H1 (cell line): Measurements from ENCODE around the gene ZNF70. TPM values are rescaled to one million over a fixed set of nuclear protein-coding genes. Genes with fewer than 3 reads are reported as not detected.

Experiments used
- CTCF ChIA-PET: fragments of 300-600 bp; sonication (Branson Sonifier 250); formaldehyde crosslinking; loops from one replicate; lab custom pipeline; 2021; ENCODE audit not compliant: partially characterized antibody; lab: Charles Lee
- POLR2A ChIA-PET: fragments of 300-600 bp; sonication (Branson Sonifier 250); formaldehyde crosslinking; loops from one replicate; lab custom pipeline; 2021; ENCODE audit warnings: inconsistent platforms; ENCODE audit not compliant: partially characterized antibody; lab: Charles Lee
- DNase-seq, 2 experiments: peaks; one replicate each; pipeline versions ENCODE4 v3.0.0 to v3.0.0-alpha.2; 2010 to 2022; ENCODE audit warnings: low spot score in 2 of 2, low read depth in 1 of 2, mixed read lengths in 1 of 2
- FAIRE-seq: peaks from 2 replicates; lab custom pipeline; 2011; peaks lifted over from hg19 to GRCh38; lab: Jason Lieb, UNC
- H2AFZ ChIP-seq: 2 replicates; pipeline ENCODE4 v1.8.1; 2012; ENCODE audit warnings: low read length, inconsistent platforms
- H2AK5ac ChIP-seq: 2 replicates; pipeline ENCODE4 v1.6.1; 2013; ENCODE audit warnings: low read depth, low read length
- H2BK120ac ChIP-seq: replicated peaks from 2 replicates; pipeline ENCODE3; 2013; ENCODE audit warnings: low read depth, low read length, inconsistent platforms
- H2BK12ac ChIP-seq: 2 replicates; pipeline ENCODE4 v1.6.1; 2013; ENCODE audit warnings: low read depth, low read length
- H2BK15ac ChIP-seq: 2 replicates; pipeline ENCODE4 v1.6.1; 2013; ENCODE audit warnings: low read length
- H2BK20ac ChIP-seq: 2 replicates; pipeline ENCODE4 v1.6.1; 2013; ENCODE audit warnings: low read length
- H2BK5ac ChIP-seq: 2 replicates; pipeline ENCODE4 v1.6.1; 2013; ENCODE audit warnings: low read depth, low read length
- H3K14ac ChIP-seq: 2 replicates; pipeline ENCODE4 v1.6.1; 2013; ENCODE audit warnings: inconsistent platforms; ENCODE audit not compliant: insufficient read length
- H3K18ac ChIP-seq: 2 replicates; pipeline ENCODE4 v1.6.1; 2013; ENCODE audit warnings: low read length; ENCODE audit errors: extremely low read depth
- H3K23ac ChIP-seq: 2 replicates; pipeline ENCODE4 v1.6.1; 2013; ENCODE audit warnings: inconsistent platforms; ENCODE audit not compliant: insufficient read length
- H3K23me2 ChIP-seq: 2 replicates; pipeline ENCODE4 v1.6.1; 2013; ENCODE audit warnings: low read depth, low read length
- H3K27ac ChIP-seq: 2 replicates; pipeline ENCODE4 v1.6.1; 2011; ENCODE audit warnings: low read depth, low read length, inconsistent platforms
- H3K27me3 ChIP-seq, 4 experiments: replicated peaks in 1 of 4; 1 replicate in 1 of 4; 2 replicates in 3 of 4; pipeline versions ENCODE4 v1.6.1 to v1.8.1; 2011 to 2013; ENCODE audit warnings: low read length in 3 of 4, mild to moderate bottlenecking in 3 of 4, inconsistent platforms in 2 of 4, mixed read lengths in 2 of 4, moderate library complexity in 1 of 4; ENCODE audit not compliant: control insufficient read depth in 3 of 4, insufficient read depth in 3 of 4; ENCODE audit errors: extremely low read depth in 1 of 4
- H3K36me3 ChIP-seq, 4 experiments: 2 replicates each; pipeline versions ENCODE4 v1.6.1 to v1.8.1; 2011 to 2013; ENCODE audit warnings: mild to moderate bottlenecking in 4 of 4, low read length in 3 of 4, moderate library complexity in 2 of 4, control low read depth in 1 of 4, inconsistent platforms in 1 of 4; ENCODE audit not compliant: insufficient read depth in 4 of 4, control insufficient read depth in 2 of 4
- H3K4ac ChIP-seq: replicated peaks from 2 replicates; pipeline ENCODE3; 2013; ENCODE audit warnings: low read length, low read depth, mixed read lengths, inconsistent platforms; ENCODE audit not compliant: insufficient read length
- H3K4me1 ChIP-seq, 4 experiments: replicated peaks in 1 of 4; 1 replicate in 1 of 4; 2 replicates in 3 of 4; pipeline versions ENCODE4 v1.6.1 to v1.8.1; 2011 to 2013; ENCODE audit warnings: low read length in 3 of 4, inconsistent platforms in 2 of 4, mixed read lengths in 1 of 4; ENCODE audit not compliant: insufficient read depth in 4 of 4, control insufficient read depth in 3 of 4
- H3K4me2 ChIP-seq, 2 experiments: 2 replicates each; pipeline versions ENCODE4 v1.6.1 to v1.8.1; 2011 to 2013; ENCODE audit warnings: low read depth in 2 of 2, low read length in 2 of 2, control low read depth in 1 of 2, inconsistent platforms in 1 of 2, mild to moderate bottlenecking in 1 of 2; ENCODE audit not compliant: insufficient read depth in 1 of 2
- H3K4me3 ChIP-seq, 4 experiments: fragments of 200-600, 300-600 bp in 1 of 4; sonication (generic), shearing (Covaris generic), sonication (Bioruptor Twin) in 1 of 4; 2 replicates each; pipeline versions ENCODE4 v1.5.1 to v1.8.1; 2011 to 2016; ENCODE audit warnings: low read length in 4 of 4, low read depth in 3 of 4, control low read depth in 2 of 4, inconsistent platforms in 2 of 4, mild to moderate bottlenecking in 2 of 4, mixed read lengths in 1 of 4, moderate library complexity in 1 of 4; ENCODE audit not compliant: insufficient read depth in 2 of 4; ENCODE audit errors: extremely low read depth in 1 of 4
- H3K56ac ChIP-seq: replicated peaks from 2 replicates; pipeline ENCODE3; 2013; ENCODE audit warnings: low read depth, mild to moderate bottlenecking, mixed read lengths, low read length, inconsistent platforms; ENCODE audit not compliant: insufficient read length
- H3K79me1 ChIP-seq: 2 replicates; pipeline ENCODE4 v1.6.1; 2013; ENCODE audit warnings: low read depth, low read length, control low read depth
- H3K79me2 ChIP-seq, 2 experiments: 2 replicates each; pipeline versions ENCODE4 v1.6.1 to v1.8.1; 2012 to 2013; ENCODE audit warnings: low read length in 2 of 2, mild to moderate bottlenecking in 2 of 2, inconsistent platforms in 1 of 2; ENCODE audit not compliant: insufficient read depth in 2 of 2, control insufficient read depth in 1 of 2
- H3K9ac ChIP-seq, 4 experiments: replicated peaks in 1 of 4; 1 replicate in 1 of 4; 2 replicates in 3 of 4; pipeline versions ENCODE4 v1.6.1 to v1.8.1; 2011 to 2013; ENCODE audit warnings: low read depth in 3 of 4, low read length in 3 of 4, control low read depth in 2 of 4, mild to moderate bottlenecking in 2 of 4, moderate library complexity in 2 of 4, inconsistent platforms in 1 of 4; ENCODE audit errors: extremely low read depth in 1 of 4
- H3K9me3 ChIP-seq, 2 experiments: 2 replicates each; pipeline versions ENCODE4 v1.6.1 to v1.8.1; 2012 to 2013; ENCODE audit warnings: mild to moderate bottlenecking in 2 of 2, moderate library complexity in 2 of 2, control low read depth in 1 of 2, inconsistent platforms in 1 of 2, low read depth in 1 of 2, low read length in 1 of 2, mixed read lengths in 1 of 2; ENCODE audit not compliant: insufficient read depth in 2 of 2
- H4K20me1 ChIP-seq, 2 experiments: replicated peaks in 1 of 2; 2 replicates each; pipeline versions ENCODE3 to v1.8.1; 2011 to 2013; ENCODE audit warnings: inconsistent platforms in 2 of 2, low read length in 2 of 2, mild to moderate bottlenecking in 1 of 2; ENCODE audit not compliant: insufficient read depth in 2 of 2, control insufficient read depth in 1 of 2
- H4K5ac ChIP-seq: 2 replicates; pipeline ENCODE4 v1.6.1; 2013; ENCODE audit warnings: low read length, low read depth, mixed read lengths, inconsistent platforms; ENCODE audit not compliant: insufficient read length
- H4K8ac ChIP-seq: 2 replicates; pipeline ENCODE4 v1.8.0; 2013; ENCODE audit warnings: mild to moderate bottlenecking, moderate library complexity, low read length, inconsistent platforms; ENCODE audit not compliant: insufficient read depth; ENCODE audit errors: extremely low read depth
- H4K91ac ChIP-seq: replicated peaks from 2 replicates; pipeline ENCODE3; 2013; ENCODE audit warnings: low read length, mixed read lengths, inconsistent platforms; ENCODE audit not compliant: insufficient read length
- CHD1 ChIP-seq: IDR thresholded peaks from 2 replicates; pipeline ENCODE4 v1.6.1; 2012; ENCODE audit warnings: low read depth, low read length, improper control_type of control experiment
- CREB1 ChIP-seq: IDR thresholded peaks from 2 replicates; pipeline ENCODE4 v1.6.1; 2012; ENCODE audit warnings: inconsistent platforms
- GABPA ChIP-seq: IDR thresholded peaks from 2 replicates; pipeline ENCODE4 v1.6.1; 2011; ENCODE audit warnings: mild to moderate bottlenecking, low read length, moderate library complexity, borderline replicate concordance; ENCODE audit not compliant: insufficient read depth
- KDM1A ChIP-seq: fragments of 200-600, 300-600 bp; sonication (generic); IDR thresholded peaks from 2 replicates; pipeline ENCODE4 v1.7.1; 2016; ENCODE audit warnings: mild to moderate bottlenecking, low read length, borderline replicate concordance
- RBBP5 ChIP-seq: IDR thresholded peaks from 2 replicates; pipeline ENCODE4 v1.7.1; 2012; ENCODE audit warnings: low read depth, mild to moderate bottlenecking, inconsistent platforms, low read length, moderate library complexity, borderline replicate concordance
- RNF2 ChIP-seq: fragments of 200-900, 300-1000 bp; sonication (generic); IDR thresholded peaks from 2 replicates; pipeline ENCODE4 v1.7.1; 2016; ENCODE audit warnings: borderline replicate concordance, low read depth, mild to moderate bottlenecking, antibody characterized with exemption, low read length; ENCODE audit not compliant: poor library complexity, severe bottlenecking; ENCODE audit errors: missing control alignments
- RXRA ChIP-seq: IDR thresholded peaks from 2 replicates; pipeline ENCODE4 v1.6.1; 2011; ENCODE audit warnings: low read depth, mild to moderate bottlenecking, low read length, moderate library complexity; ENCODE audit not compliant: insufficient read depth
- SIRT6 ChIP-seq: IDR thresholded peaks from one replicate; pipeline ENCODE4 v1.7.1; 2012; ENCODE audit warnings: low read length, inconsistent platforms
- SP4 ChIP-seq: IDR thresholded peaks from 2 replicates; pipeline ENCODE4 v1.6.1; 2012; ENCODE audit warnings: low read length, inconsistent platforms
- WGBS, 2 experiments: shearing (Covaris generic) in 1 of 2; methylation state at CpG; one replicate each; pipeline versions ENCODE4 v1.1.6 to v1.1.7; 2013 to 2015; ENCODE audit warnings: low lambda C conversion rate in 2 of 2, mixed read lengths in 2 of 2, inconsistent platforms in 1 of 2, low coverage in 1 of 2, missing lambda C conversion rate in 1 of 2; ENCODE audit not compliant: insufficient replicate concordance in 2 of 2, insufficient coverage in 1 of 2, insufficient read length in 1 of 2; ENCODE audit errors: extremely low coverage in 1 of 2, missing lambda C conversion rate in 1 of 2; 5-methylcytosine and 5-hydroxymethylcytosine counted together
- polyA plus RNA-seq, 7 experiments: library from polyadenylated mRNA; depleted of rRNA in 3 of 7; stranded (reverse) in 5 of 7; unstranded in 2 of 7; fragments of >200 nt in 5 of 7; fragments of 200-250 nt in 2 of 7; gene quantifications; 1 replicate in 5 of 7; 2 replicates in 1 of 7; 4 replicates in 1 of 7; pipeline versions ENCODE4 v1.2.1 to v1.2.3, GENCODE V29; 2011 to 2013; ENCODE audit warnings: missing spikeins in 2 of 7, mixed read lengths in 2 of 7
- total RNA-seq: library from RNA; stranded (reverse); fragmentation: NEBNext Ultra II Directional; extraction: Animal tissue kit (Norgen Biotek cat#: 25700); gene quantifications from 2 replicates; pipeline ENCODE4 v1.2.1, GENCODE V29; 2021

Gene ZNF70
- total and polyA plus RNA-seq, 2 of the 8 experiments (the other 6 are each of a cell fraction or from before 2014, with no cell fraction given) = 1.1 to 2.6 TPM

DNA sequence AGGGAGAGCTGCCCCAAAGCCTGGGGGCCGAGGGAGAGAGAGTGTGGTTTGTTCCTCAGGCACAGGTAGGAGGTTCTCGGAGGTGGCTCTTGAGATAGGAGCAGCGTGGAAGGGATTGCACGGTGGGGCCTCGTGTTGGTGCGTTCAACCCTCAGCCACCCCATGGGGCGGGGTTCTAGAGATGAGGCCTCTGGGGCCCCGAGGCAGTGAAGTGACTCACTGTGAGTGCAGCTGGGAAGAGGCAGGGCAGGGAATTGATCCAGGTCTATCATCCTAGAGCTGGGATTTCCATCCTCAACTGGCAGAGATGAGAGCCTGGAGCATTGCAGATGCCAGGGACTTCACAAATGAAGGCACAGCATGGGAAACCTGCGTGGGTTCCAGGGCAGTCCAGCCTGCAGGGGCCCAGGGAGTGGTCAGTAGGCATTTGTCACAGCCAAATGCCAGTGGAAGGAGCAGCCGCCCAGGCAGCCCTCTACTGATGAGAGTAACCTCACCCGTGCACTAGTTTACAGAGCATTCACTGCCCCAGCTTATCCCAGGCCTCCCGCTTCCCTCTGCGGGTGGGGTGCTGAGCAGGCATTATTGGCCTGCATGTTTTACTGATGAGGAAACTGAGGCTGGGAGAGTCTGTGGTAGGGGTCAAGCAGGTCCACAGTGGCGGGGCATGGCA lies 30.7 kb upstream of the ZNF70 start:
- no peak overlapping the region for H2AFZ ChIP-seq
- H3K9ac ChIP-seq = no peak overlapping the region
- H3K4me3 ChIP-seq = no peak overlapping the region
- H3K36me3 ChIP-seq = no peaks in the 10 kb centered on the region
- no peak for FAIRE-seq
- no peak overlapping the region for H2BK15ac ChIP-seq
- ChIA-PET POLR2A (interaction anchor here (1.5 to 2.0 kb wide), 2 partner anchors 8 to 113 kb away, joined by 3 to 5 read pairs; partner anchors contain the start of gene MMP11), CTCF (no interaction called here)
- no peak overlapping the region for H2BK20ac ChIP-seq
- H4K91ac ChIP-seq = no peak overlapping the region
- no peak overlapping the region for H3K23ac ChIP-seq
- H3K14ac ChIP-seq = no peak overlapping the region
- no peaks in the 10 kb centered on the region for H3K79me2 ChIP-seq
- H3K56ac ChIP-seq = no peak overlapping the region
- 91% methylated on average over 14 of the region's 14 CpGs; no CpG with 5 or more reads in 1 of the 2 experiments for WGBS, 2 experiments
- no peaks in the 10 kb centered on the region for H3K23me2 ChIP-seq
- H3K18ac ChIP-seq = no peak overlapping the region
- no peak for DNase-seq
- H3K9me3 ChIP-seq = no peaks in the 10 kb centered on the region
- no peak overlapping the region for H2BK120ac ChIP-seq
- H2BK12ac ChIP-seq = no peak overlapping the region
- H4K20me1 ChIP-seq = peaks cover 0 to 2% of the 10 kb centered on the region in 2 experiments
- H3K79me1 ChIP-seq = no peaks in the 10 kb centered on the region; the same call in 1 of the 2 replicates
- H3K4me2 ChIP-seq = no peak overlapping the region
- peaks cover 0 to 10% (median 4%) of the 10 kb centered on the region in 4 experiments; a peak in 3 of 7 replicates for H3K4me1 ChIP-seq
- no peak overlapping the region for H3K27ac ChIP-seq
- no peak overlapping the region for H2AK5ac ChIP-seq
- peak overlapping the region; percentile 51; the same call in 1 of the 2 replicates for H4K8ac ChIP-seq
- H2BK5ac ChIP-seq = no peak overlapping the region
- H4K5ac ChIP-seq = no peak overlapping the region
- H3K27me3 ChIP-seq = no peaks in the 10 kb centered on the region
- no peak for TF ChIP-seq SP4
- no peak for TF ChIP-seq RNF2
- no peak for TF ChIP-seq KDM1A
- no peak for TF ChIP-seq CHD1
- no peak for TF ChIP-seq GABPA
- TF ChIP-seq SIRT6 = no peak
- TF ChIP-seq RXRA = no peak
- TF ChIP-seq CREB1 = no peak
- no peak for TF ChIP-seq RBBP5
- H3K4ac ChIP-seq = no peak overlapping the region
